GM12878 (cell line): Measurements from ENCODE around the gene GADL1. TPM values are rescaled to one million over a fixed set of nuclear protein-coding genes. Genes with fewer than 3 reads are reported as not detected.

Source experiments
- ATAC-seq: fragments of 200-7000 bp; cut with Tn5 transposase; 3 replicates; pipeline ENCODE4 v1.9.1; 2020; ENCODE audit warnings: mild to moderate bottlenecking, moderate library complexity
- BruUV-seq: library from RNA; stranded (reverse); fragments of 400-500 nt; replicated peaks from 2 replicates; lab custom pipeline; 2021; lab: Mats Ljungman, UMichigan
- CTCF ChIA-PET: fragments of 300-600 bp; sonication (Branson Sonifier 250); formaldehyde crosslinking; extraction: SDS; loops from one replicate; lab custom pipeline; 2021; ENCODE audit warnings: inconsistent platforms; lab: Yijun Ruan, JAX
- POLR2A ChIA-PET: fragments of 350-600 bp; formaldehyde crosslinking; extraction: SDS; loops from one replicate; lab custom pipeline; 2021; ENCODE audit warnings: inconsistent platforms; lab: Charles Lee
- RAD21 ChIA-PET: fragments of 300-600 bp; sonication (Branson Sonifier 250); formaldehyde crosslinking; loops from one replicate; lab custom pipeline; 2023; ENCODE audit warnings: antibody characterized with exemption; ENCODE audit not compliant: unreplicated experiment; lab: Charles Lee
- SMC1A ChIA-PET: fragments of 300-600 bp; sonication (Branson Sonifier 250); formaldehyde crosslinking; loops from one replicate; lab custom pipeline; 2023; ENCODE audit not compliant: unreplicated experiment, uncharacterized antibody; lab: Charles Lee
- DNase-seq: peaks from one replicate; pipeline ENCODE4 v3.0.0-alpha.2; 2011; ENCODE audit warnings: low read depth, low spot score
- FAIRE-seq: peaks from 3 replicates; lab custom pipeline; 2011; peaks lifted over from hg19 to GRCh38; lab: Jason Lieb, UNC
- H2AFZ ChIP-seq: 2 replicates; pipeline ENCODE4 v1.6.0; 2011; ENCODE audit warnings: low read depth, low read length, control low read depth; ENCODE audit not compliant: control insufficient read depth
- H3K27ac ChIP-seq: 2 replicates; pipeline ENCODE4 v1.5.1; 2011; ENCODE audit warnings: control low read depth; ENCODE audit not compliant: control insufficient read depth, insufficient read depth
- H3K27me3 ChIP-seq, 2 experiments: replicated peaks in 1 of 2; 2 replicates each; pipeline versions ENCODE4 v1.6.0 to v1.6.1; 2011; ENCODE audit warnings: low read length in 1 of 2; ENCODE audit not compliant: control insufficient read depth in 2 of 2, insufficient read depth in 2 of 2
- H3K36me3 ChIP-seq, 2 experiments: 2 replicates each; pipeline ENCODE4 v1.5.1; 2011; ENCODE audit warnings: low read length in 1 of 2; ENCODE audit not compliant: control insufficient read depth in 2 of 2, insufficient read depth in 2 of 2
- H3K4me1 ChIP-seq: 2 replicates; pipeline ENCODE4 v1.6.1; 2011; ENCODE audit warnings: mild to moderate bottlenecking, low read length, moderate library complexity, mixed read lengths; ENCODE audit not compliant: control insufficient read depth, insufficient read depth
- H3K4me2 ChIP-seq: 2 replicates; pipeline ENCODE4 v1.6.0; 2011; ENCODE audit warnings: control low read depth; ENCODE audit not compliant: control insufficient read depth, insufficient read depth
- H3K4me3 ChIP-seq: fragments of 200-600 bp; sonication (generic); 2 replicates; pipeline ENCODE4 v1.5.1; 2016
- H3K79me2 ChIP-seq: 2 replicates; pipeline ENCODE4 v1.6.0; 2011; ENCODE audit warnings: low read length; ENCODE audit not compliant: control insufficient read depth, insufficient read depth
- H3K9ac ChIP-seq: 2 replicates; pipeline ENCODE4 v1.8.0; 2011; ENCODE audit warnings: low read length, control low read depth, mixed read lengths; ENCODE audit not compliant: control insufficient read depth, insufficient read depth
- H3K9me3 ChIP-seq: replicated peaks from 3 replicates; pipeline ENCODE4 v1.5.1; 2011; ENCODE audit warnings: mild to moderate bottlenecking, low read length; ENCODE audit not compliant: control insufficient read depth, insufficient read depth
- H4K20me1 ChIP-seq: 2 replicates; pipeline ENCODE4 v1.6.0; 2011; ENCODE audit not compliant: control insufficient read depth, insufficient read depth
- BCL11A ChIP-seq: IDR thresholded peaks from 2 replicates; pipeline ENCODE4 v1.6.1; 2011; ENCODE audit warnings: low read depth, low read length
- MYB ChIP-seq: fragments of 150-350 bp; IDR thresholded peaks from 2 replicates; pipeline ENCODE4 v1.6.1; 2014; ENCODE audit warnings: mild to moderate bottlenecking, low read depth, low read length, borderline replicate concordance
- NFXL1 ChIP-seq: fragments of 450-650 bp; IDR thresholded peaks from 2 replicates; pipeline ENCODE4 v1.6.1; 2017; ENCODE audit warnings: antibody characterized with exemption, mild to moderate bottlenecking, borderline replicate concordance
- NFYA ChIP-seq: IDR thresholded peaks from 2 replicates; pipeline ENCODE4 v1.6.1; 2011; ENCODE audit warnings: low read depth, mild to moderate bottlenecking, low read length, improper control_type of control experiment, borderline replicate concordance
- SMAD1 ChIP-seq: fragments of 450-650 bp; IDR thresholded peaks from 2 replicates; pipeline ENCODE4 v1.6.1; 2018; ENCODE audit warnings: mild to moderate bottlenecking, low read depth; ENCODE audit not compliant: partially characterized antibody
- YY1 ChIP-seq: IDR thresholded peaks from 2 replicates; pipeline ENCODE4 v1.6.1; 2011; ENCODE audit warnings: low read depth, mild to moderate bottlenecking, low read length
- WGBS: methylation state at CpG from one replicate; pipeline ENCODE4 v1.1.6; 2016; ENCODE audit warnings: low lambda C conversion rate; ENCODE audit not compliant: insufficient replicate concordance, insufficient coverage; ENCODE audit errors: missing lambda C conversion rate; 5-methylcytosine and 5-hydroxymethylcytosine counted together
- in situ Hi-C: fragments of 300-500 bp; cut with MboI; formaldehyde crosslinking; loops from 9 replicates; pipeline ENCODE4 v1.14.3; 2018; ENCODE audit warnings: mixed read lengths
- intact Hi-C: fragments of 100-400 bp; cut with micrococcal nuclease; formaldehyde crosslinking; loops from one replicate; pipeline ENCODE4 v1.14.2; 2022; ENCODE audit not compliant: unreplicated experiment
- polyA plus RNA-seq, 11 experiments: library from polyadenylated mRNA; depleted of rRNA in 4 of 11; unstranded in 6 of 11; stranded (reverse) in 5 of 11; fragments of >200 nt; fragmentation: Nextera tagmentation in 4 of 11; fragmentation: Illumina TruSeq in 1 of 11; extraction: Ambion mirVana in 4 of 11; extraction: Trizol in 1 of 11; gene quantifications; 1 replicate in 1 of 11; 2 replicates in 10 of 11; pipeline versions ENCODE4 v1.2.1 to v1.2.3, GENCODE V29; 2011 to 2016; ENCODE audit warnings: inconsistent platforms in 2 of 11, missing spikeins in 2 of 11, low read depth in 1 of 11
- total RNA-seq, 4 experiments: library from RNA; depleted of rRNA in 3 of 4; stranded (reverse); fragments of >200 nt in 3 of 4; fragmentation: Illumina TruSeq in 1 of 4; extraction: Trizol in 1 of 4; gene quantifications; 2 replicates each; pipeline versions ENCODE4 v1.2.1 to v1.2.3, GENCODE V29; 2013 to 2021
- TF ChIP-seq, protein P1 (sequence below): fragments of 450-650 bp; formaldehyde crosslinking; IDR thresholded peaks from 2 replicates; pipeline ENCODE4 v1.4.0; 2022; ENCODE audit warnings: mild to moderate bottlenecking, moderate library complexity
- TF ChIP-seq, protein P2 (sequence below): IDR thresholded peaks from 2 replicates; pipeline ENCODE4 v1.6.1; 2011; ENCODE audit warnings: mild to moderate bottlenecking, low read depth, low read length, moderate library complexity; ENCODE audit not compliant: insufficient replicate concordance
- TF ChIP-seq, protein P3 (sequence below): fragments of 450-650 bp; IDR thresholded peaks from 2 replicates; pipeline ENCODE4 v1.6.1; 2017; ENCODE audit warnings: mild to moderate bottlenecking, moderate library complexity
- TF ChIP-seq, protein P4 (sequence below): fragments of 450-650 bp; IDR thresholded peaks from 2 replicates; pipeline ENCODE4 v1.6.1; 2017; ENCODE audit warnings: mild to moderate bottlenecking

GADL1 gene
- total and polyA plus RNA-seq, 10 of the 15 experiments (the other 5 are each of a cell fraction or from before 2014, with no cell fraction given): 0.04 TPM; not detected in 9

DNA sequence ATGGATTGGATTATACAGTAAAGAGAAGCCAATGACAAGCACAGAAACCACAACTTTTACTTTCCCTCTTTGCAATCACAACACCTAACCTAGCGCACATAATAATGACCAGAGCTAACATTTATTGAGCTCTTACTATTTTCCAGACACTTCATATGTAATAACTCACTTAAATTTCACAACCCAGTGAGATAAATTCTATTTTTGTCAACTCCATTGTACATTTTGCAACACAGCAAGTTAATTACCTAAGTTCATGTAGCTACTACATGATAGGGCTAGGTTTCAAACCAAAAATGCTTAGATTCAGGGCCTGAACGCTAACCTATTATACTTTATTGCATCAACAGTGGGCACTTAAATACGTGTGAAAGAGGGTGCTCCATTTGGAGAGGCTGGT lies 89.5 kb downstream of the GADL1 start (continued):
- TF ChIP-seq, protein P1, sequence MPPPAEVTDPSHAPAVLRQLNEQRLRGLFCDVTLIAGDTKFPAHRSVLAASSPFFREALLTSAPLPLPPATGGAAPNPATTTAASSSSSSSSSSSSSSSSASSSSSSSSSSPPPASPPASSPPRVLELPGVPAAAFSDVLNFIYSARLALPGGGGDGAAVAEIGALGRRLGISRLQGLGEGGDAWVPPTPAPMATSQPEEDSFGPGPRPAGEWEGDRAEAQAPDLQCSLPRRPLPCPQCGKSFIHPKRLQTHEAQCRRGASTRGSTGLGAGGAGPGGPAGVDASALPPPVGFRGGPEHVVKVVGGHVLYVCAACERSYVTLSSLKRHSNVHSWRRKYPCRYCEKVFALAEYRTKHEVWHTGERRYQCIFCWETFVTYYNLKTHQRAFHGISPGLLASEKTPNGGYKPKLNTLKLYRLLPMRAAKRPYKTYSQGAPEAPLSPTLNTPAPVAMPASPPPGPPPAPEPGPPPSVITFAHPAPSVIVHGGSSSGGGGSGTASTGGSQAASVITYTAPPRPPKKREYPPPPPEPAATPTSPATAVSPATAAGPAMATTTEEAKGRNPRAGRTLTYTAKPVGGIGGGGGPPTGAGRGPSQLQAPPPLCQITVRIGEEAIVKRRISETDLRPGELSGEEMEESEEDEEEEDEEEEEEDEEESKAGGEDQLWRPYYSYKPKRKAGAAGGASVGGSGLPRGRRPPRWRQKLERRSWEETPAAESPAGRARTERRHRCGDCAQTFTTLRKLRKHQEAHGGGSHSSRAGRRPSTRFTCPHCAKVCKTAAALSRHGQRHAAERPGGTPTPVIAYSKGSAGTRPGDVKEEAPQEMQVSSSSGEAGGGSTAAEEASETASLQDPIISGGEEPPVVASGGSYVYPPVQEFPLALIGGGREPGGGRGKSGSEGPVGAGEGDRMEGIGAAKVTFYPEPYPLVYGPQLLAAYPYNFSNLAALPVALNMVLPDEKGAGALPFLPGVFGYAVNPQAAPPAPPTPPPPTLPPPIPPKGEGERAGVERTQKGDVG (CRISPR knock-in tag): no peak
- TF ChIP-seq YY1: no peak

DNA sequence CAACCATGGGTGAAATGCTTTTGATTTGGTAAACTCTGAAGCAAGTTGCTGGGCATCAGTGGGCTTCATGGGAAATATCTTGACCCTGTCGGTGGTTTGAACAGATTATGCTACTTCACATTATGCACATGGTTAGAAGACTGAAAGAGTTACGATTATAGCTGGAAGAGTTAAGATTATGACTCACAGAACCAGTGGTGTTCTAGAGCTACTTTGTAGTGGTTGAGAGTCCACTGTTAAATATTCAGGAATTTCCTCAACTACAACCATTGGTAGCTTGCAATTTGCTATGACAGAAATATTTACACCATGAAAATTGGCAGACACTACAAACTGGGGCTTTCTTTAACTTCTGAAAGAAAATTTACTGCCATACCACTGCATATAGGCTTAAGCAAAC lies 99.3 kb downstream of the GADL1 start:
- ChIA-PET POLR2A (interaction anchor here (0.6 kb wide), 1 partner anchor 91 kb away, joined by 3 read pairs; no protein-coding TSS in a partner anchor), CTCF (no interaction called here), SMC1A (no interaction called here), RAD21 (no interaction called here)
- FAIRE-seq (no peak), DNase-seq (no peak), ATAC-seq (no peak)
- no peaks in the 10 kb centered on the region for H3K79me2 ChIP-seq
- intact Hi-C loops: no loop called here
- no peak overlapping the region for H3K4me3 ChIP-seq
- H3K9me3 ChIP-seq: no peaks in the 10 kb centered on the region
- WGBS: 31% methylated on average over 2 of the region's 2 CpGs
- in situ Hi-C loops: no loop called here
- H2AFZ ChIP-seq: no peak overlapping the region
- H3K4me2 ChIP-seq: no peak overlapping the region
- TF ChIP-seq, protein P2, sequence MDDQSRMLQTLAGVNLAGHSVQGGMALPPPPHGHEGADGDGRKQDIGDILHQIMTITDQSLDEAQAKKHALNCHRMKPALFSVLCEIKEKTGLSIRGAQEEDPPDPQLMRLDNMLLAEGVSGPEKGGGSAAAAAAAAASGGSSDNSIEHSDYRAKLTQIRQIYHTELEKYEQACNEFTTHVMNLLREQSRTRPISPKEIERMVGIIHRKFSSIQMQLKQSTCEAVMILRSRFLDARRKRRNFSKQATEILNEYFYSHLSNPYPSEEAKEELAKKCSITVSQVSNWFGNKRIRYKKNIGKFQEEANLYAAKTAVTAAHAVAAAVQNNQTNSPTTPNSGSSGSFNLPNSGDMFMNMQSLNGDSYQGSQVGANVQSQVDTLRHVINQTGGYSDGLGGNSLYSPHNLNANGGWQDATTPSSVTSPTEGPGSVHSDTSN: no peak
- TF ChIP-seq, protein P3, sequence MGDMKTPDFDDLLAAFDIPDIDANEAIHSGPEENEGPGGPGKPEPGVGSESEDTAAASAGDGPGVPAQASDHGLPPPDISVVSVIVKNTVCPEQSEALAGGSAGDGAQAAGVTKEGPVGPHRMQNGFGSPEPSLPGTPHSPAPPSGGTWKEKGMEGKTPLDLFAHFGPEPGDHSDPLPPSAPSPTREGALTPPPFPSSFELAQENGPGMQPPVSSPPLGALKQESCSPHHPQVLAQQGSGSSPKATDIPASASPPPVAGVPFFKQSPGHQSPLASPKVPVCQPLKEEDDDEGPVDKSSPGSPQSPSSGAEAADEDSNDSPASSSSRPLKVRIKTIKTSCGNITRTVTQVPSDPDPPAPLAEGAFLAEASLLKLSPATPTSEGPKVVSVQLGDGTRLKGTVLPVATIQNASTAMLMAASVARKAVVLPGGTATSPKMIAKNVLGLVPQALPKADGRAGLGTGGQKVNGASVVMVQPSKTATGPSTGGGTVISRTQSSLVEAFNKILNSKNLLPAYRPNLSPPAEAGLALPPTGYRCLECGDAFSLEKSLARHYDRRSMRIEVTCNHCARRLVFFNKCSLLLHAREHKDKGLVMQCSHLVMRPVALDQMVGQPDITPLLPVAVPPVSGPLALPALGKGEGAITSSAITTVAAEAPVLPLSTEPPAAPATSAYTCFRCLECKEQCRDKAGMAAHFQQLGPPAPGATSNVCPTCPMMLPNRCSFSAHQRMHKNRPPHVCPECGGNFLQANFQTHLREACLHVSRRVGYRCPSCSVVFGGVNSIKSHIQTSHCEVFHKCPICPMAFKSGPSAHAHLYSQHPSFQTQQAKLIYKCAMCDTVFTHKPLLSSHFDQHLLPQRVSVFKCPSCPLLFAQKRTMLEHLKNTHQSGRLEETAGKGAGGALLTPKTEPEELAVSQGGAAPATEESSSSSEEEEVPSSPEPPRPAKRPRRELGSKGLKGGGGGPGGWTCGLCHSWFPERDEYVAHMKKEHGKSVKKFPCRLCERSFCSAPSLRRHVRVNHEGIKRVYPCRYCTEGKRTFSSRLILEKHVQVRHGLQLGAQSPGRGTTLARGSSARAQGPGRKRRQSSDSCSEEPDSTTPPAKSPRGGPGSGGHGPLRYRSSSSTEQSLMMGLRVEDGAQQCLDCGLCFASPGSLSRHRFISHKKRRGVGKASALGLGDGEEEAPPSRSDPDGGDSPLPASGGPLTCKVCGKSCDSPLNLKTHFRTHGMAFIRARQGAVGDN: no peak
- TF ChIP-seq MYB (no peak), SMAD1 (no peak), BCL11A (no peak), NFXL1 (no peak), NFYA (no peak)
- TF ChIP-seq, protein P4, sequence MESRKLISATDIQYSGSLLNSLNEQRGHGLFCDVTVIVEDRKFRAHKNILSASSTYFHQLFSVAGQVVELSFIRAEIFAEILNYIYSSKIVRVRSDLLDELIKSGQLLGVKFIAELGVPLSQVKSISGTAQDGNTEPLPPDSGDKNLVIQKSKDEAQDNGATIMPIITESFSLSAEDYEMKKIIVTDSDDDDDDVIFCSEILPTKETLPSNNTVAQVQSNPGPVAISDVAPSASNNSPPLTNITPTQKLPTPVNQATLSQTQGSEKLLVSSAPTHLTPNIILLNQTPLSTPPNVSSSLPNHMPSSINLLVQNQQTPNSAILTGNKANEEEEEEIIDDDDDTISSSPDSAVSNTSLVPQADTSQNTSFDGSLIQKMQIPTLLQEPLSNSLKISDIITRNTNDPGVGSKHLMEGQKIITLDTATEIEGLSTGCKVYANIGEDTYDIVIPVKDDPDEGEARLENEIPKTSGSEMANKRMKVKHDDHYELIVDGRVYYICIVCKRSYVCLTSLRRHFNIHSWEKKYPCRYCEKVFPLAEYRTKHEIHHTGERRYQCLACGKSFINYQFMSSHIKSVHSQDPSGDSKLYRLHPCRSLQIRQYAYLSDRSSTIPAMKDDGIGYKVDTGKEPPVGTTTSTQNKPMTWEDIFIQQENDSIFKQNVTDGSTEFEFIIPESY: no peak
- no peaks in the 10 kb centered on the region for H3K4me1 ChIP-seq
- BruUV-seq: no TSS peak
- H3K36me3 ChIP-seq: no peaks in the 10 kb centered on the region
- H3K9ac ChIP-seq: no peak overlapping the region
- no peak overlapping the region for H3K27ac ChIP-seq
- H3K27me3 ChIP-seq: no peaks in the 10 kb centered on the region; a peak in 1 of 4 replicates
- H4K20me1 ChIP-seq: no peaks in the 10 kb centered on the region
